GM18498 (cell line): ENCODE data around the gene CAMTA1.
"Not testable (repeated sequence)": the region's sequence is repeated elsewhere in the genome, so short reads cannot be mapped to it uniquely, and the experiment has no call there.

Experiments
- ATAC-seq: cut with Tn5 transposase; IDR thresholded peaks from one replicate; pipeline ENCODE4 v1.9.1; 2021; ENCODE audit warnings: mild to moderate bottlenecking, moderate library complexity; ENCODE audit not compliant: unreplicated experiment

The CAMTA1 gene

GRCh38 chr1:7587108-7587772 lies 802.0 kb downstream of the CAMTA1 start:
- ATAC-seq, result no peak

- no peak for ATAC-seq
Measured at GRCh38 chr1:7587773-7588456, 802.7 kb downstream of the CAMTA1 start.

- ATAC-seq, result no peak
Measured at GRCh38 chr1:7588457-7588827, 803.2 kb downstream of the CAMTA1 start.

- ATAC-seq, result no peak
Measured at GRCh38 chr1:7589080-7589735, 804.0 kb downstream of the CAMTA1 start.

GRCh38 chr1:7589774-7590425 lies 804.6 kb downstream of the CAMTA1 start:
- ATAC-seq, result no peak

GRCh38 chr1:7590426-7590790 lies 805.2 kb downstream of the CAMTA1 start:
- ATAC-seq, result no peak

GRCh38 chr1:7591565-7591964 lies 806.3 kb downstream of the CAMTA1 start:
- ATAC-seq, result no peak

- ATAC-seq, result no peak
Measured at GRCh38 chr1:7592120-7592798, 807.0 kb downstream of the CAMTA1 start.

- ATAC-seq, result no peak
Measured at GRCh38 chr1:7594002-7594713, 808.9 kb downstream of the CAMTA1 start.

GRCh38 chr1:7594714-7595295 lies 809.6 kb downstream of the CAMTA1 start:
- no peak for ATAC-seq

GRCh38 chr1:7595336-7595735 lies 810.1 kb downstream of the CAMTA1 start:
- no peak for ATAC-seq

GRCh38 chr1:7596126-7596965 lies 811.1 kb downstream of the CAMTA1 start:
- ATAC-seq, result no peak

- not testable (repeated sequence) for ATAC-seq
Measured at GRCh38 chr1:7598058-7598457, 812.8 kb downstream of the CAMTA1 start.

- not testable (repeated sequence) for ATAC-seq
Measured at GRCh38 chr1:7604906-7605305, 819.7 kb downstream of the CAMTA1 start.

GRCh38 chr1:7606096-7606495 lies 820.8 kb downstream of the CAMTA1 start:
- ATAC-seq, result no peak

- no peak for ATAC-seq
Measured at GRCh38 chr1:7607097-7607496, 821.8 kb downstream of the CAMTA1 start.

- no peak for ATAC-seq
Measured at GRCh38 chr1:7608628-7609305, 823.5 kb downstream of the CAMTA1 start.

- no peak for ATAC-seq
Measured at GRCh38 chr1:7609311-7609994, 824.2 kb downstream of the CAMTA1 start.
